Spleen (tissue), 11 donors: ENCODE measurements around the gene PPP2R2D. TPM values are rescaled to one million over a fixed set of nuclear protein-coding genes. Genes with fewer than 3 reads are reported as not detected.

Experiments used
- DNase-seq: peaks from one replicate; pipeline ENCODE4 v3.0.0-alpha.2; 2020
- H3K27ac ChIP-seq, 8 donors: fragments of 200-600 bp; sonication (generic) in 7 of 8; 1 replicate in 4 of 8; 2 replicates in 4 of 8; pipeline versions ENCODE4 v1.5.0 to v1.8.0; 2016 to 2021; ENCODE audit warnings: inconsistent platforms in 4 of 8, mild to moderate bottlenecking in 4 of 8, moderate library complexity in 1 of 8
- H3K27me3 ChIP-seq, 7 donors: fragments of 200-600 bp; sonication (generic) in 6 of 7; replicated peaks in 1 of 7; 1 replicate in 4 of 7; 2 replicates in 3 of 7; pipeline versions ENCODE4 v1.5.0 to v1.8.0; 2016 to 2021; ENCODE audit warnings: inconsistent platforms in 3 of 7, mild to moderate bottlenecking in 1 of 7
- H3K36me3 ChIP-seq, 6 donors: fragments of 200-600 bp; sonication (generic) in 5 of 6; 1 replicate in 4 of 6; 2 replicates in 2 of 6; pipeline versions ENCODE4 v1.5.0 to v1.8.0; 2016 to 2021; ENCODE audit warnings: inconsistent platforms in 2 of 6
- H3K4me1 ChIP-seq, 6 donors: fragments of 200-600 bp; sonication (generic) in 5 of 6; 1 replicate in 3 of 6; 2 replicates in 3 of 6; pipeline versions ENCODE4 v1.5.0 to v1.8.0; 2016 to 2021; ENCODE audit warnings: inconsistent platforms in 3 of 6
- H3K4me3 ChIP-seq, 8 donors: fragments of 200-600 bp; sonication (generic) in 7 of 8; 1 replicate in 4 of 8; 2 replicates in 4 of 8; pipeline versions ENCODE4 v1.5.0 to v1.8.0; 2016 to 2021; ENCODE audit warnings: inconsistent platforms in 4 of 8, mild to moderate bottlenecking in 4 of 8, moderate library complexity in 2 of 8
- H3K9me3 ChIP-seq, 8 donors: fragments of 200-600 bp; sonication (generic) in 7 of 8; 1 replicate in 4 of 8; 2 replicates in 4 of 8; pipeline versions ENCODE4 v1.5.0 to v1.8.0; 2016 to 2021; ENCODE audit warnings: inconsistent platforms in 4 of 8
- POLR2A ChIP-seq, 3 donors: fragments of 450-650 bp; IDR thresholded peaks; one replicate each; pipeline ENCODE4 v1.5.1; 2017; ENCODE audit warnings: antibody characterized with exemption in 3 of 3, mild to moderate bottlenecking in 1 of 3
- POLR2AphosphoS5 ChIP-seq, 3 donors: sonication (generic); formaldehyde crosslinking; IDR thresholded peaks; one replicate each; pipeline ENCODE4 v1.5.1; 2017; ENCODE audit warnings: antibody characterized with exemption in 3 of 3
- WGBS, 5 donors: extraction: QIAGEN DNeasy Blood & Tissue Kit in 3 of 5; methylation state at CpG; one replicate each; pipeline versions ENCODE4 v1.1.5 to v1.1.7; 2013 to 2018; 5-methylcytosine and 5-hydroxymethylcytosine counted together
- intact Hi-C: fragments of 100-400 bp; cut with DNase I; formaldehyde crosslinking; loops from one replicate; pipeline ENCODE4 v1.15.0; 2023; ENCODE audit warnings: low total_unique reads
- polyA plus RNA-seq, 3 donors: library from polyadenylated mRNA; stranded (reverse); fragments of 200-250 nt; gene quantifications; one replicate each; pipeline ENCODE4 v1.2.1, GENCODE V29; 2013
- total RNA-seq, 7 donors: library from RNA; depleted of rRNA in 3 of 7; stranded (reverse); fragments of >200 nt in 3 of 7; fragmentation: NEBNext Ultra II Directional in 4 of 7; extraction: Animal tissue kit (Norgen Biotek cat#: 25700) in 4 of 7; gene quantifications; one replicate each; pipeline versions ENCODE4 v1.1.0 to v1.2.1, GENCODE V29; 2016 to 2021
- TF ChIP-seq, protein P1 (sequence below), 11 experiments: fragments of 200-600 bp in 7 of 11; fragments of 450-650 bp in 4 of 11; sonication (generic) in 4 of 11; IDR thresholded peaks in 8 of 11; conservative IDR thresholded peaks in 3 of 11; 1 replicate in 7 of 11; 2 replicates in 4 of 11; pipeline versions ENCODE4 v1.4.0 to v1.8.0; 2016 to 2021; ENCODE audit warnings: antibody characterized with exemption in 11 of 11, inconsistent platforms in 4 of 11, mild to moderate bottlenecking in 1 of 11
- donor health status: healthy with polysubstance abuse.
- donor health status: DM: no; HTN: no; CAD: no; lungs with moderate emphysema.
- donor health status: DM: no; HTN: no; CAD: no.
- donor health status: Bipolar disorder and iron deficiency.
- donor health status: healthy.
- donor health status: DM: no; HTN: no; CAD: no.
- donor health status: DM: yes; HTN: yes; CAD: no.

PPP2R2D gene
- total and polyA plus RNA-seq, 10 donors, result 15.6 to 41.2 (median 32.0) TPM

DNA sequence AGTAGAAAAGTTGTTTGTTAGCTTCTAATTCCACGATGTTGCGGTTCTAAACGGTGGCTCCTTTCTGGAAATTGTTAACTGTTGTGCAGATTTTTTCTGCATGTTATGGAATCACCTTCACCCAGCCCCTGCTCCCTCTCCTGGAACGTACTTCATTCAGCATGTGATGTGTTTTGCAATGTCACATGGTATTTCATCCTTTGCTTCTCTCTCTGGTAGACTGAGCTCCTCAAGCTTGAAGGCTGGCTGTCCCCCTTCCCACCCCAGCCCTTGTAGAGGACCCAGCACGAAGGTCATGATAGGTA lies 4.4 kb downstream of the PPP2R2D start:
- Histone ChIP-seq H3K4me1 (peaks cover 45 to 90% (median 80%) of the 10 kb centered on the region in 6 donors), H3K4me3 (peak overlapping the region in 1 of 8 donors; percentile 28), H3K9me3 (no peaks in the 10 kb centered on the region), H3K36me3 (peaks cover 0 to 50% (median 0%) of the 10 kb centered on the region in 6 donors), H3K27ac (peak overlapping the region in 4 of 8 donors; percentile 11 to 71 (median 45)), H3K27me3 (no peaks in the 10 kb centered on the region)
- TF ChIP-seq POLR2A (IDR thresholded peaks at IDR 0.05), result no peak
- no peak for TF ChIP-seq POLR2AphosphoS5 (IDR thresholded peaks at IDR 0.05)
- 73 to 85% (median 80%) methylated on average over 5 of the region's 5 CpGs for WGBS, 5 donors
- intact Hi-C loops, result no loop called here
- DNase-seq, result peak; percentile 19

DNA sequence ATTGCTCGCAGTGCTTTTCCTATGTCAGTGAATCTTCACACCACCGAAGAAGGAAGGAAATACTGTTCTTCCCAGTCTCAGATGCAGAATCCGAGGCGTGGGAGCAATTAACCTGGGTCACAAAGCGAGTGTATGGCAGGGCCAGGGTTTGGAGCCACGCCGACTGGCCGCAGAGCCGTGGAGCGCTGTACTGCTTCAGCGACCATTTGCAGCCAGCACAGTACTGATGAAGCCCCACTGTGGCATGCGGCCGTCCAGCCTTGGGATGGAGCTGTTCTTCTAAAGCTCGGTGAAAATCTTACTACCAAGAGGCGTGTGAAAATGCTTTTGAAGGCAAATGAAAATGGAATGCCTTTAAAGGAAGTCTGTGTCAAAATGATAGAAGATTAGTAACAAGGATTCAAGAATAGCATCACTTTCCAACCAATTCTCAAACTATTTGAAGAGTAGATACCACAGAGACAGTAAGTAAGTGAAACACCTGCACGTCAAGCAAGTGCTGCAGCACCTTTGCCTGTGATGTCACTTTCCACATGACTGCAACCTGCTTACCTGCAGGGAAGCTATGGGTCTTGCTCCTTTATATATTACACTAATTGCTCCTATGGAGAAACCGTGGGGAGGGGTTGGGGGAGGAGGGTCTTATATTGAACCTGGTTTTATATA lies 4.9 kb downstream of the PPP2R2D start:
- intact Hi-C loops, result no loop called here
- DNase-seq, result peak; percentile 34
- WGBS, 5 donors, result 81 to 89% (median 85%) methylated on average over 17 of the region's 17 CpGs
- peak overlapping the region in 4 of 8 donors; percentile 11 to 71 (median 45) for H3K27ac ChIP-seq
- TF ChIP-seq POLR2A (IDR thresholded peaks at IDR 0.05), result no peak
- TF ChIP-seq POLR2AphosphoS5 (IDR thresholded peaks at IDR 0.05), result no peak
- TF ChIP-seq, protein P1, sequence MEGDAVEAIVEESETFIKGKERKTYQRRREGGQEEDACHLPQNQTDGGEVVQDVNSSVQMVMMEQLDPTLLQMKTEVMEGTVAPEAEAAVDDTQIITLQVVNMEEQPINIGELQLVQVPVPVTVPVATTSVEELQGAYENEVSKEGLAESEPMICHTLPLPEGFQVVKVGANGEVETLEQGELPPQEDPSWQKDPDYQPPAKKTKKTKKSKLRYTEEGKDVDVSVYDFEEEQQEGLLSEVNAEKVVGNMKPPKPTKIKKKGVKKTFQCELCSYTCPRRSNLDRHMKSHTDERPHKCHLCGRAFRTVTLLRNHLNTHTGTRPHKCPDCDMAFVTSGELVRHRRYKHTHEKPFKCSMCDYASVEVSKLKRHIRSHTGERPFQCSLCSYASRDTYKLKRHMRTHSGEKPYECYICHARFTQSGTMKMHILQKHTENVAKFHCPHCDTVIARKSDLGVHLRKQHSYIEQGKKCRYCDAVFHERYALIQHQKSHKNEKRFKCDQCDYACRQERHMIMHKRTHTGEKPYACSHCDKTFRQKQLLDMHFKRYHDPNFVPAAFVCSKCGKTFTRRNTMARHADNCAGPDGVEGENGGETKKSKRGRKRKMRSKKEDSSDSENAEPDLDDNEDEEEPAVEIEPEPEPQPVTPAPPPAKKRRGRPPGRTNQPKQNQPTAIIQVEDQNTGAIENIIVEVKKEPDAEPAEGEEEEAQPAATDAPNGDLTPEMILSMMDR (IDR thresholded peaks at IDR 0.05 in 8 of 11, conservative IDR thresholded peaks at IDR 0.05 in 3 of 11), result no peak
- H3K4me1 ChIP-seq, result peaks cover 45 to 92% (median 81%) of the 10 kb centered on the region in 6 donors
- H3K9me3 ChIP-seq, result no peaks in the 10 kb centered on the region
- no peak overlapping the region for H3K4me3 ChIP-seq
- peaks cover 0 to 54% (median 0%) of the 10 kb centered on the region in 6 donors for H3K36me3 ChIP-seq
- no peaks in the 10 kb centered on the region for H3K27me3 ChIP-seq

DNA sequence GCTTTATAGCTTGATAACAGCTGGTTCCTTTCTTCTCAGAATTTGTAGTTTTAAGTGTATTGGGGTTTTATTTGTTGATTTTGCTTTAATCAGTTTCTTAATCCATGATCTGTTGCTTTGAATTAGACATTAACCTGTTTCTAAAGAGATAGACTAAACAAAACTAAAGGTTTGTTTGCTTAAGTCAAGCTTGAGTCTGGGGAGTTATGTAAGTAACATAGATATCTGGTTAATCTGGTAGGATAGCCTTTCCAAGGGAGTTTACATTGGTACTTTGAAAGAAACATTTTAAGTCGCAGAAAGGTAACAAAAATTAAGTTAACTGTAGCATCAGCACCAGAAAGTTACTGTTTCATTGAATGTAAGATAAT lies 5.4 kb downstream of the PPP2R2D start:
- H3K4me3 ChIP-seq, result no peak overlapping the region
- no peak for DNase-seq
- TF ChIP-seq, protein P1 (IDR thresholded peaks at IDR 0.05 in 8 of 11, conservative IDR thresholded peaks at IDR 0.05 in 3 of 11), result no peak
- TF ChIP-seq POLR2AphosphoS5 (IDR thresholded peaks at IDR 0.05) (no peak), POLR2A (IDR thresholded peaks at IDR 0.05) (no peak)
- H3K36me3 ChIP-seq, result peaks cover 0 to 59% (median 0%) of the 10 kb centered on the region in 6 donors
- WGBS, 5 donors, result 95 to 100% (median 97%) methylated on average over 1 of the region's 1 CpG
- H3K27me3 ChIP-seq, result no peaks in the 10 kb centered on the region
- intact Hi-C loops, result no loop called here
- H3K9me3 ChIP-seq, result no peaks in the 10 kb centered on the region
- peak overlapping the region in 1 of 8 donors; percentile 68 for H3K27ac ChIP-seq
- peaks cover 49 to 97% (median 83%) of the 10 kb centered on the region in 6 donors for H3K4me1 ChIP-seq

DNA sequence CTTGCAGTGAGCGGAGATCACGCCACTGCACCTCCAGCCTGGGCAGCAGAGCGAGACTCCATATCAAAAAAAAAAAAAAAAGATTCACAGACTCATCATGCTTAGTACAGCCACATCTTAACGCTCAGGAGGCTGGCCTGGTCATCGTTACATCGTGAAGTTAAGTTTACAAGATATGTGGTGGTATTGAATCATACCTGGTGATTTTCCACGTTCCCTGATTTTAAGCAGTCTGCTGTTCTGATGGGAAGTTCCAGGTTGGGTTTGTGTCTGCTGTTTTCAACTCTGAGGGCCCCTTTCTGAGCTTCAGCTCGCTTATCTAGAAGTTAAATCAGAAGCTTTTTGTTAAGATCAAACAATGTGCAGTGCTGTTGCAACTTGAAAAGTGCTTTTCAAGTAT lies 6.9 kb downstream of the PPP2R2D start:
- H3K4me1 ChIP-seq, result peaks cover 41 to 94% (median 73%) of the 10 kb centered on the region in 6 donors
- TF ChIP-seq, protein P1 (IDR thresholded peaks at IDR 0.05 in 8 of 11, conservative IDR thresholded peaks at IDR 0.05 in 3 of 11), result no peak
- DNase-seq, result peak; percentile 4
- H3K27ac ChIP-seq, result no peak overlapping the region
- WGBS, 5 donors, result 76 to 95% (median 91%) methylated on average over 8 of the region's 8 CpGs
- H3K4me3 ChIP-seq, result no peak overlapping the region
- intact Hi-C loops, result no loop called here
- peaks cover 0 to 3% (median 0%) of the 10 kb centered on the region in 8 donors for H3K9me3 ChIP-seq
- peaks cover 0 to 73% (median 5%) of the 10 kb centered on the region in 6 donors for H3K36me3 ChIP-seq
- H3K27me3 ChIP-seq, result no peaks in the 10 kb centered on the region
